ENCODE data around the gene PHLPP2. TPM values are rescaled to one million over a fixed set of nuclear protein-coding genes. Genes with fewer than 3 reads are reported as not detected.

The PHLPP2 gene
- total RNA-seq, 1 donor from 2014 or later = 9.3 TPM

DNA sequence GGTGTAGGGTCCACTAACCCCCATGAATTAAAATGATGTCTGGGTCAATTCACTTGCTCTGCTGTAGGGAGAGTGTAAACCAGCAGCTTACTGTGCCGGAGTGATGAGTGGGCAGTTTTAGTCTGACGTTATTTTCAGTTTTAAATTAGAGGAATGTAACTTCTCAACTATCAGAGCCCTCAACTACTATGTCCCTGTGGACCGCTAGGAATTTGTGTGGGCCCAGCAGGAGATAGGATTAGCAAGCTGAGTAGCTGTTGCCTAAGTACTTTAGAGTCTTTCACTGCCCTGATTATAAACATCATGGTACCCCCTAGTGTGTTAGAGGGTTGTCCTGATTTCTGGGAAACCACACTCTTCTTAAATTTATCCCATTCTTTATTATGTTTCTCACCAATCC is 87.1 kb downstream of the PHLPP2 start:
- Histone ChIP-seq H3K4me1 (no peaks in the 10 kb centered on the region), H3K4me3 (no peak overlapping the region), H3K36me3 (no peaks in the 10 kb centered on the region), H3K9me3 (no peaks in the 10 kb centered on the region), H3K27me3 (no peaks in the 10 kb centered on the region), H3K27ac (no peak overlapping the region)
- TF ChIP-seq, protein P1, sequence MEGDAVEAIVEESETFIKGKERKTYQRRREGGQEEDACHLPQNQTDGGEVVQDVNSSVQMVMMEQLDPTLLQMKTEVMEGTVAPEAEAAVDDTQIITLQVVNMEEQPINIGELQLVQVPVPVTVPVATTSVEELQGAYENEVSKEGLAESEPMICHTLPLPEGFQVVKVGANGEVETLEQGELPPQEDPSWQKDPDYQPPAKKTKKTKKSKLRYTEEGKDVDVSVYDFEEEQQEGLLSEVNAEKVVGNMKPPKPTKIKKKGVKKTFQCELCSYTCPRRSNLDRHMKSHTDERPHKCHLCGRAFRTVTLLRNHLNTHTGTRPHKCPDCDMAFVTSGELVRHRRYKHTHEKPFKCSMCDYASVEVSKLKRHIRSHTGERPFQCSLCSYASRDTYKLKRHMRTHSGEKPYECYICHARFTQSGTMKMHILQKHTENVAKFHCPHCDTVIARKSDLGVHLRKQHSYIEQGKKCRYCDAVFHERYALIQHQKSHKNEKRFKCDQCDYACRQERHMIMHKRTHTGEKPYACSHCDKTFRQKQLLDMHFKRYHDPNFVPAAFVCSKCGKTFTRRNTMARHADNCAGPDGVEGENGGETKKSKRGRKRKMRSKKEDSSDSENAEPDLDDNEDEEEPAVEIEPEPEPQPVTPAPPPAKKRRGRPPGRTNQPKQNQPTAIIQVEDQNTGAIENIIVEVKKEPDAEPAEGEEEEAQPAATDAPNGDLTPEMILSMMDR (IDR thresholded peaks at IDR 0.05) = no peak
- DNase-seq (no peak), ATAC-seq (no peak)
- intact Hi-C loops (cut with DNase I) = no loop called here

DNA sequence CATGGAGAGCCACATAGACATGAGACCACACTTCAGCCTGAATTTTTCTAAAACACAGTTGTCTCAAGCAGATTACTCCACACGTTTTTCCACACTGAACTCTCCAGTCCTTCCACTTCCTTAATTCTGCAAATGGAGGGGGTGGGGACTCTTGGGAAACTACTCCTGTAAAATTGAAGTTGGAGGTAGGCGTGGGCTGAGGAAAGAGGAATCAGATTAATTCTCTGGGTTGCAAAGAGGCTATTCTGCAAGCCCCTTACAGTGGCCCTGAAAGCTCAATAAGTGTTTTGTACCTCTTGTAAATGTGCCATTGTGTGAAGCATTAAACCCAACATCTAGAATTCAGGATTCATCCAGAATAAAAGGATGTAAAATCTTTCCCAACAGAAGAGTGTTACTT is 88.9 kb downstream of the PHLPP2 start:
- DNase-seq (no peak), ATAC-seq (peak; percentile 87)
- intact Hi-C loops (cut with DNase I) = no loop called here
- no peak overlapping the region for H3K4me3 ChIP-seq
- H3K27ac ChIP-seq = no peak overlapping the region
- H3K27me3 ChIP-seq = no peaks in the 10 kb centered on the region
- no peaks in the 10 kb centered on the region for H3K4me1 ChIP-seq
- TF ChIP-seq, protein P1 (IDR thresholded peaks at IDR 0.05) = no peak
- H3K9me3 ChIP-seq = no peaks in the 10 kb centered on the region
- no peaks in the 10 kb centered on the region for H3K36me3 ChIP-seq

DNA sequence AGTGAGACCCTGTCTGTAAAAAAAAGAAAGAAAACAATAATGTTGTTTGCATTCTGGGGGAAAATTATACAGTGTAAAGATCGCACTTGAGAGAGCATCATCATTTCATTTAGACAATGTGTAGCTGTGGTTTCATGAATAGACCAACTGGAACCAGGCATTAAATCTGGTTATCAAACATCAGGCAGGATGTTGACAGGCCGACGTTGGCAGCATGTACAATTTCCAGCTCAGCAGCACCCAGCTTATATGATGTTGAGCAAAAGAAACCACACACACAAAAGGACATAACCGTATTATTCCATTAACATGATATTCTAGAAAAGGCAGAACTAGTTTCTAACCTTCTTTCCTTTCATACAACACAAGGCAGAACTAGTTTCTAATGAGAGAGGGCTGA is 92.7 kb downstream of the PHLPP2 start:
- TF ChIP-seq, protein P1 (IDR thresholded peaks at IDR 0.05) = no peak
- Histone ChIP-seq H3K9me3 (no peaks in the 10 kb centered on the region), H3K4me1 (peaks cover 3% of the 10 kb centered on the region), H3K36me3 (no peaks in the 10 kb centered on the region), H3K4me3 (no peak overlapping the region), H3K27me3 (peaks cover 6% of the 10 kb centered on the region), H3K27ac (no peak overlapping the region)
- DNase-seq (no peak), ATAC-seq (no peak)
- intact Hi-C loops (cut with DNase I) = no loop called here

DNA sequence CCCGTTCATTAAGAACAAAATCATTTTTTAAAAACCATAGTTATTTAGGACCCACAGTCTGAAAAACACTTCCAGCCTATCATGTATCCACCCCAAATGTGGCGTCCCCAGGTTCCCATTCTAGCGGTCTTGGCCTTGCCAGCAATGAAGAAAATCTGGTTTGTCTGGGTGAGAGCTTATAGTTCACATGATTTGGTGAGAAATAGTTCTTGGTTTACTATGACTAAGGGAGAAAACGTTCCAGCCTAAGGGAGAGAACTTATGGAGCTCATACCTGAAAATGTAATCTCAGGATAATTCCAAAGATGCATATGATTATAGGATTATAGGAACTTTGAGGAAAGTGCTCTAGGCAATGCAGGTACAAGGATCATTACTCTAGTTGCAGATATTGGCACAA is 93.7 kb downstream of the PHLPP2 start:
- Histone ChIP-seq H3K4me3 (no peak overlapping the region), H3K9me3 (no peaks in the 10 kb centered on the region), H3K36me3 (no peaks in the 10 kb centered on the region), H3K4me1 (peaks cover 13% of the 10 kb centered on the region), H3K27me3 (peaks cover 16% of the 10 kb centered on the region), H3K27ac (no peak overlapping the region)
- intact Hi-C loops (cut with DNase I) = no loop called here
- no peak for DNase-seq
- no peak for ATAC-seq
- TF ChIP-seq, protein P1 (IDR thresholded peaks at IDR 0.05) = no peak

DNA sequence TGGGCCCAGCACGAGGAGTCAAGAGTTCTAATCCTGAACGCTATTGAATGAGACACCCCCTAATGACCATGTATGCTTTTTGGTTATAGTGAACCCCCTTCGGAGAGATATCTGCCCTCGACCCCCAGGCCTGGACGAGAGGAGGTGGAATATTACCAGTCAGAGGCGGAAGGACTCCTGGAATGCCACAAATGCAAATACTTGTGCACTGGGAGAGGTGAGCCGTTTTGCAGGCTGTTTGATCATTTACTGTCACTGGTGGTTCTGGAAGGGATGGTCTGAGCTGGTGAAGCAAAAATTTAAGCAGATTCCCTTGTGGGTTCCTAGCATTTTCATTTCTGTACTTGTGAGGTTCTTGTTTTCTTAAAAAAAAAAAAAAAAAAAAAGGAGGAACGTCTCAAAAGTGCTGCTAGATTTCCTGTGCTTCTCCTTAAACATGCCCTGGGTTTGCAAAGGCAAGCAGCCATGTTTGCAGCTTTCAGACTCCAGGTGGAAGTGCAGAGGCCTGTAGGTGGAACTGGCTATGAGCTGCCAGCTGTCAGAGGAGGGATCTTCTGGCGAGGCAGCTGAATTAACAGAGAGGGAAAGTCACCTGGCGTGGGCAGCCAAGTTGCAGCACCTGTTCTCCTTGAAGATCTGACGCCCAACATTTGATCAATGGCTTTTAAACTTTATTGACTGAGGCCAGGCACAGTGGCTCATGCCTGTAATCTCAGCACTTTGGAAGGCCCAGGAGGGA is 95.1 kb downstream of the PHLPP2 start:
- no peak for ATAC-seq
- Histone ChIP-seq H3K27me3 (peaks cover 21% of the 10 kb centered on the region), H3K4me1 (peaks cover 14% of the 10 kb centered on the region), H3K36me3 (no peaks in the 10 kb centered on the region), H3K27ac (no peak overlapping the region), H3K4me3 (no peak overlapping the region), H3K9me3 (no peaks in the 10 kb centered on the region)
- TF ChIP-seq, protein P1 (IDR thresholded peaks at IDR 0.05) = no peak
- DNase-seq = no peak
- intact Hi-C loops (cut with DNase I) = no loop called here

Data from upper lobe of right lung (tissue), 1 donor.